GM19023 (cell line): ENCODE results near the gene NACA.
"Not testable (repeated sequence)": the region's sequence is repeated elsewhere in the genome, so short reads cannot be mapped to it uniquely, and the experiment has no call there.

Experiments
- ATAC-seq: cut with Tn5 transposase; IDR thresholded peaks from one replicate; pipeline ENCODE4 v1.9.1; 2021; ENCODE audit warnings: mild to moderate bottlenecking, moderate library complexity; ENCODE audit not compliant: unreplicated experiment

The NACA gene

DNA sequence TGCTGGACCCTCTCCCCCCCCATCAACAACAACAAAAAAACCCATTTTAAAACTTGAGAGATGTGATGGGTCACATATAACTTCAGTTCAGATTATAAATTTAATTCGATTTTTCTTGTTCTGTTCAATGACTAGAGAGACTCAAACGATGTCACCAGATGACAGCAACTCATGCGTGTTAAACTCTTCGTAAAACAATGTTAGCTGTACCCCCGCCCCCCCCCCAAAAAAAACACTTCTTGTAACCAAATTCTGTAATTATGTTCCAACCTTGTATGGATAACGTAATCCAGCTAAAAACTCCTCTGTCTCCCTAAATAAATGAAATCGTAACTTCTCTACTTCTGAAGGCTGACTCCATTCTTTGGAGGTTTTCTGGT, 614 bp upstream of the NACA start:
- no peak for ATAC-seq

- ATAC-seq: no peak
These were observed 463 bp downstream of the NACA start for GRCh38 chr12:56724701-56724971.

- no peak for ATAC-seq
These were observed 1.0 kb downstream of the NACA start for GRCh38 chr12:56723889-56724700.

DNA sequence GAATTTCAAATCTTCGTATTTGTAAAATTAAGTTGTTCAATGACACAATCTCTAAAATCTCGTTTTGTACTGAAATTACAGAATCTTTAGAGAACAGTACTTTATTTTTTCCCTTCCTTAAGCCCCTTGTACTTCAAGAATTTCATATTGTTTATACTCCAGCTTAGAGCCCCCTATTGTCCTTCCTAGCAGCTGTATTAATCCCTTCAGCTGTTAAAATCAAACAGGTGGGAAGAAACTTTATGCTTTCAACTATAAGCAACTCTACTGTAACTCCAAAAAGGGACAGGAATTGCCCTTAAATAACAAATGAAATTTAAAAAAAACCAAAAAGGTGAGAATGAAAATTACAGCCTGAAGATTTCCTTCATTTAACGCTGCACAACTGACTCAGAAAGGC, 1.7 kb downstream of the NACA start:
- no peak for ATAC-seq

DNA sequence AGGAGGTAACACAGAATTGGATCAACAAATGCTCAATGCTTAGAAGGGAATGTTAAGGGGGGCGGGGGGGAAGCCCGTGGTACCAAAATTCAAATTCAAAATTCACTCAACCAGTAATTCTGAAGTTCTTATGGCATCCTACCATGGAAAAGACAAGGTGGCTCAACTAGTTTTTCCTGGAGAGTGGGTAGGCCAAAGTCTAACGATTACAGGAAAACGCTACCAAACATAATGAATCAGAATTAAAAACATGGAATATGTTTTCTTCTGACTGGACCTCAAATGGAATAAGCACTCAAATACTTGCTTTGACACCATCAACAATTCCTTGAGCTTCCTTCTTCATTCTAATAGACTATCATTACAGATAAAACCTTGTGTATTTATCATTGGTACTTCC, 2.3 kb downstream of the NACA start:
- no peak for ATAC-seq

DNA sequence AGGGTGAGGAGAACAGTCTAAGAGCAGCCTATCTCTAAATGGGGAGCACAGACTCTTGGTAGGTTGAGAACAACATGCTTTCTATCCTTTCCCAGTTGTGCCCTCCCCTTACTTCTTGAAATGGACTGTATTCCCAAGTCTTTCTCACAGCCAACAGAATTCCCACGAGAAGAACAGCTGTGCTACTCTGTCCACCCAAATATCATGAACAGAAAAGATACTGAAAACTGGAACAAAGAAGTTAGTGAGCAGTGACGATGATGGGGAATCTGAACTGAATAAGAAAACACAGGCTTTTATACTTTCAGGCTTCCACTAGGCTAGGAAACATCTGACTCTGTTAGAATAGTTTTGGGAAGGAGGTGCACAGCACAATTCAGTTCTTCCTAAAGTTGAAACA, 3.4 kb downstream of the NACA start:
- no peak for ATAC-seq

DNA sequence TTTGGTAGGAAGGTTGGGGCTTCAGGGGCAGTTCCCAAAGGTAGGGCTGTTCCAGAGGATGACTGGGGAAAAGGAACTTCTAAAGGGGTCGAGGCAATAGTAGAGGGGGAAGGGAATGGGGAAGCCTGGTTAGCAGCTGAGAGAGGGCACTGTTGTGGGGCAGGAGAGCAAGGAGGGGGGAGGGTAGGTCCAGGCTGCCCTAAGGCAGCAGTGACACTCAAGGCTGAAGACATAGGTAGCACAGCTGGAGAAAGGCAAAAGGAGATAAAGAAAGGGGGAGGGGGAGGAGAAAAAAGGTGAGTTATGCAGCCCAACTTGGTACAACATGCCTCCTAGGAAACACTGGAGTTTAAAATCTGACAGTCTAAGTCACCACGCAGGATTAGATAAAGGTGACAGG, 3.9 kb downstream of the NACA start:
- no peak for ATAC-seq

DNA sequence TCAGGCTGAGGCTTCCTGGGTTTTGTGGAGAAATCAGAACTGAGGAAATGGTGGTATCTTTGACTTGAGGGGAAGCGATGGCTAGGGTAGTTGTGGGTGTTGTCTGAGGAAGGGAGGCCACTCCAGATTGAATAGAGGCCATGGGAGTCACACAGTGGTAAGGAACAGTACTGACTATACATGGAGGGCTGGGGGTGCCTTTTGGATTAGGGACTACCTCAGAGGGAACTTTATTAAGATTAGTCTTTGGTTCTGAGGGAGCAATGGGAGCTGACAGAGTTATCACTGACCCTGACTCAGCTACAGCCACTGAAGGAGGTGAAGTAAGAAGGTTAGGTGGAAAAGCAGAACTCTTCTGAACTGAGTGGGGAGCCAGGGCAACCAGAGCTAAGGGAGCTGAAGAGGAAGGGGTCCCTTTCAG, 4.4 kb downstream of the NACA start:
- ATAC-seq: no peak

- no peak for ATAC-seq
These were observed 6.0 kb downstream of the NACA start for GRCh38 chr12:56719056-56719455.

DNA sequence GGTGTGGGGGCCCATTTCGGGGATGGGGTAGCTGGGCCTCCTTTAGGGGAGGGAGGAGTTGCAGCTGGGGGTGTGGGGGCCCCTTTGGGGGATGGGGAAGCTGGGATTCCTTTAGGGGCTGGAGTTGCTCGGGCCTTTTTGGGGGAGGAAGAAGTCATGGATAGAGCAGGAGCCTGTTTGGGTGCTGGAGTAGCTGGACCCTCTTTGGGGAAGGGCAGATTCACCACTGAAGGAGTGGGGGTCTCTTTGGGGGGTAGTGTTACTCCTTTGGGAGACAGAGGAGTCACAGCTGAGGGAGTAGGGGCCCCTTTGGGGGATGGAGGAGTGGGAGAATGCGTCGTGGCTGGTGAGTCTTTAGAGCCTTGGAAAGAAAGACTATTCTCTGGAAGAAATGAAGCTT, 6.5 kb downstream of the NACA start:
- no peak for ATAC-seq

DNA sequence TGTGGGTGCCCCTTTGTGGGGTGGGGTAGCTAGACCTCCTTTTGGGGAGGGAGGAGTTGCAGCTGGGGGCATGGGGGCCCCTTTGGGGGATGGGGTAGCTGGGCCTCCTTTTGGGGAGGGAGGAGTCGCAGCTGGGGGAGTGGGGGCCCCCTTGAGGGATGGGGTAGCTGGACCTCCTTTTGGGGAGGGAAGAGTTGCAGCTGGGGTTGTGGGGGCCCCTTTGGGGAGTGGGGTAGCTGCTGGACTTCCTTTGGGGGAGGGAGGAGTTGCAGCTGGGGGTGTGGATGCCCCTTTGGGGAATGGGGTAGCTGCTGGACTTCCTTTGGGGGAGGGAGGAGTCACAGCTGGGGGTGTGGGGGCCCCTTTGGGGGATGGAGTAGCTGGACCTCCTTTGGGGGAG, 7.0 kb downstream of the NACA start:
- ATAC-seq: no peak

DNA sequence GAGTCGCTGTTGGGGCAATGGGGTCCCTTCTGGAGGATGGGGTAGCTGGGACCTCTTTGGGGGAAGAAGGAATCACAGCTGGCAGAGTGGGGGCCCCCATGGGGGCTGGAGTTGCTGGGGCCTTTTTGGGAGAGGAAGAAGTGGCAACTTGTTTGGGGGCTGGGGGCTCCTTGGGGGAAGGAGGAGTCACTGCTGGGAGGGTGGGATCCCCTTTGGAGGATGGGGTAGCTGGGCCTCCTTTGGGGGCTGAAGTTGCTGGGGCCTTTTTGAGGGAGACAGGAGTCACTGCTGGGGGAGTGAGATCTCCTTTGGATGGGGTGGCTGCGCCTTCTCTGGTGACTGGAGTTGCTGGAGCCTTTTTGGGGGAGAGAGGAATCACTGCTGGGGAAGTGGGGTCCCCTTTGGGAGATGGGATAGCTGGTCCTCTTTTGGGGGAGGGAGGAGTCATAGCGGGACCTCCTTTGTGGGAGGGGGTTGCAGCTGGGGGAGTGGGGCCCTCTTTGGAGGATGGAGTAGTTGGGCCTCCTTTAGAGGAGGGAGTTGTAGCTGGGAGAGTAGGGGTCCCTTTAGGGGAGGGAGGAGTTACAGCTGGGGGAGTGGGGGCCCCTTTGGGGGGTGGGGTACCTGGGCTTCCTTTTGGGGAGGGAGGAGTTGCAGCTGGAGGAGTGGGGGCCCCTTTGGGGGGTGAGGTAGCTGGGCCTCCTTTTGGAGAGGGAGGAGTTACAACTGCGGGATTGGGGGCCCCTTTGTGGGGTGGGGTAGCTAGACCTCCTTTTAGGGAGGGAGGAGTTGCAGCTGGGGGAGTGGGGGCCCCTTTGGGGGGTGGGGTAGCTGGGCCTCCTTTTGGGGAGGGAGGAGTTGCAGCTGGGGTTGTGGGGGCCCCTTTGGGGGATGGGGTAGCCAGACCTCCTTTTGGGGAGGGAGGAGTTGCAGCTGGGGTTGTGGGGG, 7.9 kb downstream of the NACA start:
- ATAC-seq: no peak

DNA sequence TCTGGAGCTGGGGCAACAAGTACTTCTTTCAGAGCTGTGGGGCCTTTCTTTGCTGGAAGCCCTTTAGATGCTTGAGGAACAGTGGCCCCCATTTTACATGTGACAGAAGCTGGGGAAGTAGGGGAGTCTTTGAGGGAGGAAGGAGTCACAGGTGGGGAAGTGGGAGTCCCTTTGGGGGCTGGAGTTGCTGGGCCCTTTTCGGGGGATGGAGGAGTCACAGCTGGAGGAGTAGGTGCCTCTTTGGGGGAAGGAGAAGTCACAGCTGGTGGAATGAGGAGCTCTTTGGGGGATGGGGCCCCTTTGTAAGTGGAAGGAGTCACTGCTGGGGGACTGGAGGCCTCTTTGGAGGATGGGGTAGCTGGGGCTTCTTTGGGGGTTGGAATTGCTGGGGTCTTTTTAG, 8.6 kb downstream of the NACA start:
- ATAC-seq: no peak

- ATAC-seq: no peak
These were observed 9.3 kb downstream of the NACA start for GRCh38 chr12:56715798-56716197.

GRCh38 chr12:56714431-56714929, 10.6 kb downstream of the NACA start:
- ATAC-seq: no peak

- ATAC-seq: no peak
These were observed 11.8 kb downstream of the NACA start for GRCh38 chr12:56713345-56713744.

DNA sequence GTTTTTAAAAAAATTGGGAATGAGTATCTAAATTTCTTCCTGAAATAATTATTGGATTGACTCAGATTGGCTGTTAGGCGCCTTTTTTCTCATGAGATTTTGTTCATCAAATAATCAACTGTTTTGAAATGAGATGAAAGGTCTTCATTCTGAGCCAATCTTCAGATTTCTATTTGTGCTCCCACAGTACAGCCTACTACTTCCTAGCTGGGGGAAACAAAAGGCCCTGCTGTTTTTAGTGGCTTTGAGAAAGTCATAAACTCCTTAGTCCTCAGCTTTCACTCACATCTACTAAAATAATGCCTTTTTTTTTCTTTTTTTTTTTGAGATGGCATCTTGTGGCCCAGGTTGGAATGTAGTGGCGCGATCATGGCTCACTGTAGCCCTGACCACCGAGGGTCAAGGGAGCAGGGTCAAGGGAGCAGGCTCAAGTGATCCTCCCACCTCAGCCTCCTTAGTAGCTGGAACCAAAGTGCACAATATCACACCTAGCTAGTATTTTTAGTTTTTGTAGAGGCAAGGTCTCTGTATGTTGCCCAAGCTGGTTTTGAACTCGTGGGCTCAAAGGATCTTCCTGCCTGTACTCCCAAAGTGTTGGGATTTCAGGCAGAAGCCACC, 15.2 kb downstream of the NACA start:
- no peak for ATAC-seq

- not testable (repeated sequence) for ATAC-seq
These were observed 20.6 kb downstream of the NACA start for GRCh38 chr12:56704522-56704921.

GRCh38 chr12:56699020-56699661, 26.0 kb downstream of the NACA start:
- no peak for ATAC-seq

DNA sequence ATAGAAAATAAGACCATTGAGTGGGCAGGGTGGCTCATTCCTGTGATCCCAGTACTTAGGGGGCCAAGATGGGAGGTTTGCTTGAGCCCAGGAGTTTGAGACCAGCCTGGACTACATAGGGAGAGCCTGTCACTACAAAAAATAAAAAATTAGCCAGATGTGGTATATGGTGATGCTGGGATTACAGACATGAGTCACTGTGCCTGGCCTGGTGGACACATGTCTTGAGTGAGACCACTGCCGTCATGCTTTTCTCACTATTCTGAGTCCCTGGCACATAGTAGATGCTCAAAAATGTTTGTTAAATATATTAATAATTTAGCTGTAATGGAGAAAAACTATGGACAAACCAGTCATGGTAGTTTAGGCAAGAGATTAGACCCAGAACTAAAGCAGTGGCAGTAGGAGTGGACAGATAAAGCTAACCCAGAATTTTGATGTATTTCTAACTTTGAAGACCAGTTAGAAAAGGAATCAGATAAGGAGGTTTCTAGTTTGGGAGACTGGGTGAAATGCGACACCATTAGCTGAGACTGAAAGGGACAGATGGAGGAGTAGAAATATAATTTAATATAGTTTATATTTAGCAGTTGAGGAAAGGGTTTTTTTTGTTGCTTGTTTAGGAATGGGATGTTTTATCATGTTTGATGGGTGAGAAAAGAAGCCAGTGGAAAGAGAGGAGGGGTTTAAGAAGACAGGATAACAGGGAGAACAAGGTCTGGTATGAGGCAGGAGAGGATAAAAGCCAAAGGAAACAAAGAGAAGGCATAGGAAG, 29.6 kb downstream of the NACA start:
- no peak for ATAC-seq
